ENCODE data around the gene GEMIN7.

The GEMIN7 gene

DNA sequence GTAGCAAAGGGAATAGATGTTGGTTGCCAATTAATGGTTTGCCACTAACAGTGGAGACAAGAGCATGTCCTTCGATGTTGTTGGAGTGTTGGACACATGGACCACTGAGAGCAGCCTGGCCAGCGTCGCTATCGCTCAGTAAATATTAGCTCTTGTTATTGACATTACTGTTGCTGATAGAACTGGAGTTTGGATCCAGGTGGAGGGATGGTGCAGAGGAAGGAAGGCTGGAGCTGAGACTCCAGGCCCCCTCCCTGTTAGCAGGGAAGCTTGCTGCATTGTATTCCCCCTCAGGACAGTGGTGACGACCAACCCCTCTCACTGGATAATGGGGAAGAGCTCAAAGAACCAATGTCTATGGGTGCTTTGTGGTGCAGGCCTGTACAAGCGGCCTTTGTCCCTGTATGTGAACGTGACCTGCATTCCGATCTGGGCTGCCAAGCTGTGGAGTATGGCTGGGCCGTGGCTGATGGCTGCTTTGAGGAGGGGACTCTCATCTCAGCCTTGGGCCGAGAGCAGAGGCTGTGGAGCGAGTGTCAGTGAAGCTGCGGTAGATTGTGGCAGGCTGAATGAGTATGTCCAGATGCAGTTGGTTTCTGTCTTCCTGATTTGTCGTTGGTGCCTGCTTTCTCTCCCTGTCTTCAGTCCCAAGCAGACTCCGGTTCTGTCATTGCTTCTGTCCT is 33.2 kb upstream of the GEMIN7 start:
- H3K4me3 ChIP-seq (ENCODE audit: low read depth, low read length), result no peak overlapping the region

DNA sequence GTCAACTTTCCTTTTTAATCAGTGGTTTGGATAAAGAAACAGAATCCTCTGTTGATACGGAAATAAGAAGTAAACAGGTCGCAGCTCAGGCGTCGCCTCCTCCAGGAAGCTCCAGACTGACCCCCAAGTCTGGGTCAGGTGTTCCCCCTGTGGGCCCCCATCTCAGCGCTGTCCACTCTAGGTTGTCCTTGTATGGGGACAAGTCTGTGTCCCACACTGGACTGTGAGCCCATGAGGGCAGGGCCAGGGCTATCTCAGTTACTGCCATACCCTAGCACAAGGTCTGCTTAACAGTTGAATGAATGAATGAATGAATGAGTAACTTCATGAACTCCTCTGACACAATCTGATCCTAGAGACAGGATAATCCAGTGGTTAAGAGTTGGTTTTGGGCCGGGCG is 32.7 kb upstream of the GEMIN7 start:
- no peak overlapping the region for H3K4me3 ChIP-seq (ENCODE audit: low read depth, low read length)
- no peaks in the 10 kb centered on the region for H3K27me3 ChIP-seq (ENCODE audit: insufficient read depth, low read length)
- H3K4me1 ChIP-seq (ENCODE audit: control insufficient read depth in 1 of 2, insufficient read depth in 2 of 2, low read length in 2 of 2), result peaks cover 0 to 5% of the 10 kb centered on the region in 2 experiments
- no peak overlapping the region for H3K18ac ChIP-seq (ENCODE audit: low read length)
- no peak overlapping the region for H4K91ac ChIP-seq (ENCODE audit: low read depth, low read length)
- H3K9ac ChIP-seq (ENCODE audit: low read length), result no peak overlapping the region
- no peak overlapping the region for H2BK5ac ChIP-seq (ENCODE audit: low read depth, low read length, poor library complexity)
- no peak overlapping the region for H3K14ac ChIP-seq (ENCODE audit: low read length)
- H4K12ac ChIP-seq (ENCODE audit: low read depth, low read length), result no peak overlapping the region
- H3K79me1 ChIP-seq (ENCODE audit: low read length), result no peaks in the 10 kb centered on the region
- H3K36me3 ChIP-seq (ENCODE audit: control insufficient read depth in 1 of 2, insufficient read depth in 2 of 2, low read length in 2 of 2), result peaks cover 38 to 44% of the 10 kb centered on the region in 2 experiments
- no peak overlapping the region for H3K27ac ChIP-seq (ENCODE audit: low read depth, low read length)
- H2BK12ac ChIP-seq (ENCODE audit: low read length), result no peak overlapping the region
- no peak overlapping the region for H3K4me2 ChIP-seq (ENCODE audit: low read length)
- no peaks in the 10 kb centered on the region for H3K9me3 ChIP-seq (ENCODE audit: insufficient read depth, low read depth, low read length)
- H2AK5ac ChIP-seq (ENCODE audit: low read length), result no peak overlapping the region
- H2BK120ac ChIP-seq (ENCODE audit: insufficient read depth, low read length, poor library complexity), result no peak overlapping the region
- no peak for DNase-seq
- H3K4ac ChIP-seq (ENCODE audit: low read depth, low read length), result no peak overlapping the region
- H3K79me2 ChIP-seq (ENCODE audit: control insufficient read depth, insufficient read depth, low read length, poor library complexity), result peaks cover 3% of the 10 kb centered on the region
- no peak overlapping the region for H4K8ac ChIP-seq (ENCODE audit: low read depth, low read length)
- no CpG with 5 or more reads among the region's 7 CpGs for WGBS (ENCODE audit: extremely low coverage, insufficient coverage, insufficient read length)
- H2AFZ ChIP-seq (ENCODE audit: insufficient read depth, low read length, poor library complexity), result no peak overlapping the region
- H3K23ac ChIP-seq (ENCODE audit: low read length), result no peak overlapping the region

More for the DNA sequence above, 33.2 kb upstream of the GEMIN7 start:
- H3K27ac ChIP-seq (ENCODE audit: low read depth, low read length), result no peak overlapping the region
- no peaks in the 10 kb centered on the region for H3K79me1 ChIP-seq (ENCODE audit: low read length)
- H3K23ac ChIP-seq (ENCODE audit: low read length), result no peak overlapping the region
- H2BK120ac ChIP-seq (ENCODE audit: insufficient read depth, low read length, poor library complexity), result no peak overlapping the region
- H3K18ac ChIP-seq (ENCODE audit: low read length), result no peak overlapping the region
- no peak overlapping the region for H4K91ac ChIP-seq (ENCODE audit: low read depth, low read length)
- H2BK5ac ChIP-seq (ENCODE audit: low read depth, low read length, poor library complexity), result no peak overlapping the region
- no CpG with 5 or more reads among the region's 14 CpGs for WGBS (ENCODE audit: extremely low coverage, insufficient coverage, insufficient read length)
- H4K12ac ChIP-seq (ENCODE audit: low read depth, low read length), result no peak overlapping the region
- H3K14ac ChIP-seq (ENCODE audit: low read length), result no peak overlapping the region
- no peak overlapping the region for H2AK5ac ChIP-seq (ENCODE audit: low read length)
- no peak overlapping the region for H2AFZ ChIP-seq (ENCODE audit: insufficient read depth, low read length, poor library complexity)
- no peak for DNase-seq
- H3K9ac ChIP-seq (ENCODE audit: low read length), result no peak overlapping the region
- H4K8ac ChIP-seq (ENCODE audit: low read depth, low read length), result no peak overlapping the region
- H3K79me2 ChIP-seq (ENCODE audit: control insufficient read depth, insufficient read depth, low read length, poor library complexity), result peaks cover 3% of the 10 kb centered on the region
- H3K27me3 ChIP-seq (ENCODE audit: insufficient read depth, low read length), result no peaks in the 10 kb centered on the region
- H3K4me1 ChIP-seq (ENCODE audit: control insufficient read depth in 1 of 2, insufficient read depth in 2 of 2, low read length in 2 of 2), result peaks cover 0 to 5% of the 10 kb centered on the region in 2 experiments
- H3K4ac ChIP-seq (ENCODE audit: low read depth, low read length), result no peak overlapping the region
- no peak overlapping the region for H3K4me2 ChIP-seq (ENCODE audit: low read length)
- H3K9me3 ChIP-seq (ENCODE audit: insufficient read depth, low read depth, low read length), result no peaks in the 10 kb centered on the region
- no peak overlapping the region for H2BK12ac ChIP-seq (ENCODE audit: low read length)
- H3K36me3 ChIP-seq (ENCODE audit: control insufficient read depth in 1 of 2, insufficient read depth in 2 of 2, low read length in 2 of 2), result peaks cover 41 to 48% of the 10 kb centered on the region in 2 experiments

GRCh38 chr19:45047188-45047797 is 31.8 kb upstream of the GEMIN7 start:
- WGBS (ENCODE audit: extremely low coverage, insufficient coverage, insufficient read length), result no CpG with 5 or more reads among the region's 7 CpGs
- no peak overlapping the region for H4K8ac ChIP-seq (ENCODE audit: low read depth, low read length)
- no peak overlapping the region for H3K14ac ChIP-seq (ENCODE audit: low read length)
- H2AK5ac ChIP-seq (ENCODE audit: low read length), result no peak overlapping the region
- H2BK5ac ChIP-seq (ENCODE audit: low read depth, low read length, poor library complexity), result no peak overlapping the region
- no peak overlapping the region for H3K18ac ChIP-seq (ENCODE audit: low read length)
- no peaks in the 10 kb centered on the region for H3K79me1 ChIP-seq (ENCODE audit: low read length)
- no peaks in the 10 kb centered on the region for H3K9me3 ChIP-seq (ENCODE audit: insufficient read depth, low read depth, low read length)
- no peak overlapping the region for H3K4me2 ChIP-seq (ENCODE audit: low read length)
- DNase-seq, result no peak
- H3K9ac ChIP-seq (ENCODE audit: low read length), result no peak overlapping the region
- peaks cover 35 to 41% of the 10 kb centered on the region in 2 experiments for H3K36me3 ChIP-seq (ENCODE audit: control insufficient read depth in 1 of 2, insufficient read depth in 2 of 2, low read length in 2 of 2)
- peaks cover 3% of the 10 kb centered on the region for H3K79me2 ChIP-seq (ENCODE audit: control insufficient read depth, insufficient read depth, low read length, poor library complexity)
- H3K4me1 ChIP-seq (ENCODE audit: control insufficient read depth in 1 of 2, insufficient read depth in 2 of 2, low read length in 2 of 2), result peaks cover 0 to 5% of the 10 kb centered on the region in 2 experiments
- no peak overlapping the region for H2BK12ac ChIP-seq (ENCODE audit: low read length)
- H4K12ac ChIP-seq (ENCODE audit: low read depth, low read length), result no peak overlapping the region
- no peak overlapping the region for H3K23ac ChIP-seq (ENCODE audit: low read length)
- no peak overlapping the region for H4K91ac ChIP-seq (ENCODE audit: low read depth, low read length)
- no peak overlapping the region for H2AFZ ChIP-seq (ENCODE audit: insufficient read depth, low read length, poor library complexity)
- no peak overlapping the region for H3K4me3 ChIP-seq (ENCODE audit: low read depth, low read length)
- no peak overlapping the region for H3K27ac ChIP-seq (ENCODE audit: low read depth, low read length)
- no peak overlapping the region for H3K4ac ChIP-seq (ENCODE audit: low read depth, low read length)
- no peaks in the 10 kb centered on the region for H3K27me3 ChIP-seq (ENCODE audit: insufficient read depth, low read length)
- no peak overlapping the region for H2BK120ac ChIP-seq (ENCODE audit: insufficient read depth, low read length, poor library complexity)

- Histone ChIP-seq H3K4me1 (ENCODE audit: control insufficient read depth in 1 of 2, insufficient read depth in 2 of 2, low read length in 2 of 2) (peaks cover 0 to 5% of the 10 kb centered on the region in 2 experiments), H3K79me2 (ENCODE audit: control insufficient read depth, insufficient read depth, low read length, poor library complexity) (peaks cover 3% of the 10 kb centered on the region), H4K12ac (ENCODE audit: low read depth, low read length) (no peak overlapping the region), H2BK12ac (ENCODE audit: low read length) (no peak overlapping the region), H3K27me3 (ENCODE audit: insufficient read depth, low read length) (no peaks in the 10 kb centered on the region), H3K79me1 (ENCODE audit: low read length) (no peaks in the 10 kb centered on the region), H2BK5ac (ENCODE audit: low read depth, low read length, poor library complexity) (no peak overlapping the region), H3K36me3 (ENCODE audit: control insufficient read depth in 1 of 2, insufficient read depth in 2 of 2, low read length in 2 of 2) (peaks cover 36 to 47% of the 10 kb centered on the region in 2 experiments), H3K23ac (ENCODE audit: low read length) (no peak overlapping the region), H3K27ac (ENCODE audit: low read depth, low read length) (peak overlapping the region; percentile 3), H2BK120ac (ENCODE audit: insufficient read depth, low read length, poor library complexity) (no peak overlapping the region), H3K4ac (ENCODE audit: low read depth, low read length) (peak overlapping the region; percentile 65), H3K4me2 (ENCODE audit: low read length) (no peak overlapping the region), H3K14ac (ENCODE audit: low read length) (no peak overlapping the region), H4K91ac (ENCODE audit: low read depth, low read length) (no peak overlapping the region), H3K9me3 (ENCODE audit: insufficient read depth, low read depth, low read length) (no peaks in the 10 kb centered on the region), H3K18ac (ENCODE audit: low read length) (peak overlapping the region; percentile 56), H2AFZ (ENCODE audit: insufficient read depth, low read length, poor library complexity) (no peak overlapping the region), H3K9ac (ENCODE audit: low read length) (no peak overlapping the region), H4K8ac (ENCODE audit: low read depth, low read length) (no peak overlapping the region), H2AK5ac (ENCODE audit: low read length) (no peak overlapping the region), H3K4me3 (ENCODE audit: low read depth, low read length) (no peak overlapping the region)
- WGBS (ENCODE audit: extremely low coverage, insufficient coverage, insufficient read length), result no CpG with 5 or more reads among the region's 8 CpGs
- DNase-seq, result peak in 1 of 2 donors; percentile 21
Measured at GRCh38 chr19:45049073-45049736, 29.9 kb upstream of the GEMIN7 start.
